Superior temporal gyrus (tissue), 1 donor: ENCODE measurements around the gene TNIP2.
A peak's percentile ranks its signal among the peaks of the same experiment; 100 is the strongest.

ENCODE experiments used
- DNase-seq: peaks from one replicate; pipeline ENCODE4 v3.0.0-alpha.2; 2016; ENCODE audit errors: extremely low spot score

The TNIP2 gene

GRCh38 chr4:2716236-2716635 is 39.9 kb downstream of the TNIP2 start:
- DNase-seq = no peak

GRCh38 chr4:2715426-2715825 is 40.7 kb downstream of the TNIP2 start:
- no peak for DNase-seq

- DNase-seq = no peak
Observed at GRCh38 chr4:2714918-2715317, 41.2 kb downstream of the TNIP2 start.

- no peak for DNase-seq
Observed at GRCh38 chr4:2714061-2714770, 41.9 kb downstream of the TNIP2 start.

GRCh38 chr4:2713337-2713736 is 42.8 kb downstream of the TNIP2 start:
- DNase-seq = no peak

- no peak for DNase-seq
Observed at GRCh38 chr4:2712261-2712842, 43.8 kb downstream of the TNIP2 start.

- DNase-seq = no peak
Observed at GRCh38 chr4:2702770-2703169, 53.4 kb downstream of the TNIP2 start.

GRCh38 chr4:2702361-2702760 is 53.8 kb downstream of the TNIP2 start:
- no peak for DNase-seq

GRCh38 chr4:2700031-2700430 is 56.1 kb downstream of the TNIP2 start:
- DNase-seq = no peak

- DNase-seq = no peak
Observed at GRCh38 chr4:2699534-2699933, 56.6 kb downstream of the TNIP2 start.

- DNase-seq = no peak
Observed at GRCh38 chr4:2698951-2699505, 57.1 kb downstream of the TNIP2 start.

GRCh38 chr4:2698504-2698903 is 57.6 kb downstream of the TNIP2 start:
- peak; percentile 17 for DNase-seq

GRCh38 chr4:2697995-2698414 is 58.1 kb downstream of the TNIP2 start:
- DNase-seq = no peak

- DNase-seq = no peak
Observed at GRCh38 chr4:2696423-2696822, 59.7 kb downstream of the TNIP2 start.

- peak; percentile 36 for DNase-seq
Observed at GRCh38 chr4:2695346-2696060, 60.6 kb downstream of the TNIP2 start.

- no peak for DNase-seq
Observed at GRCh38 chr4:2694691-2695090, 61.4 kb downstream of the TNIP2 start.

GRCh38 chr4:2691952-2692435 is 64.1 kb downstream of the TNIP2 start:
- DNase-seq = no peak
